Pons (tissue), 1 donor: Measurements from ENCODE around the gene DUOX1.

Experiments
- DNase-seq: peaks from one replicate; pipeline ENCODE4 v3.0.0-alpha.2; 2016; ENCODE audit warnings: low spot score

The DUOX1 gene

DNA sequence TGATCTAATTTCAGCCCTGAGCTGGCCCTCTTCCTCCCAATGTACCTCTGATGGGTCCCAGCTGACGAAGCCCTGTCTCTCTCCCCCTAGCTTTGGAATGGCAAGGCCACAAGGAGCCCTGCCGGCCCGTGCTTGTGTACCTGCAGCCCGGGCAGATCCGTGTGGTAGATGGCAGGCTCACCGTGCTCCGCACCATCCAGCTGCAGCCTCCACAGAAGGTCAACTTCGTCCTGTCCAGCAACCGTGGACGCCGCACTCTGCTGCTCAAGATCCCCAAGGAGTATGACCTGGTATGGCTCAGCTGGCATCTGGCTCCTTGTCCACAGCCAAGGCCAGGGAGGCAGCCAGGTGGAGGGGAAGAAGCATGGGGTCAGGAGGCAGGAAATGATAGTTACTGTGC is 14.2 kb downstream of the DUOX1 start:
- no peak for DNase-seq

- DNase-seq = no peak
Measured at GRCh38 chr15:45144775-45145174, 15.0 kb downstream of the DUOX1 start.

GRCh38 chr15:45146405-45146804 is 16.6 kb downstream of the DUOX1 start:
- no peak for DNase-seq

DNA sequence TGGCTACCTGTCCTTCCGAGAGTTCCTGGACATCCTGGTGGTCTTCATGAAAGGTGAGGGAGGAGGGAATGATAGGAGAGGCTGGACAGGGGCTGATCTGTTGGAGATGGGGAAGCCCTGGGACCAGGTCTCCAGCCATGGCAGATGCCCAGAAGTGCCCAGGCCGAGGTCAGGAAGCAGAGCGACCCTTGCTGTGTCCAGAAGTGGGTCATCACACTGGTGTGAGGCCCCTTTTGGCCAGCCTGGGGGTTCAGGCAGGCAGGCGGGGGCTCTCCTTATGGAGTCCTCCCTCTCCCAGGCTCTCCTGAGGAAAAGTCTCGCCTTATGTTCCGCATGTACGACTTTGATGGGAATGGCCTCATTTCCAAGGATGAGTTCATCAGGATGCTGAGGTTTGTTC is 17.8 kb downstream of the DUOX1 start:
- DNase-seq = no peak

GRCh38 chr15:45148076-45149059 is 18.6 kb downstream of the DUOX1 start:
- DNase-seq = no peak

DNA sequence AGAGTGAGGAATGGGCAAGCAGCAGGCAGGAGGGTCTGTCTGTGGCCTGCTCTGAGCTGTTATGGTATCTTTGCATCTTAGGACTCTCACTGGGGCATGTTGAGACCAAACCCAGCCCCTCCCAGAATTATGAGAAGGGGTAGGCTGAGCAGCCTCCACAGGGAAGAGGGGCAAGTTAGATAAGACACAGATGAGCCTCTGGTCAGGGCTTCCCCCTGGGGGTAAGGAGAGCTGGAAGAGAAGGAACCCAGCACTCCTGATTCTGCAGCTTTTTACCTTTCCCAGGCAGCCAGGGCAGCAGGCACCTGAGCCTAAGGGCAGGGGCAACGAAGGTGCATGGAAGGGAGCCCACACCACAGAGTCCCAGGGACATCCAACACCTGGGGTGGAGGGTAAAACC is 19.3 kb downstream of the DUOX1 start:
- DNase-seq = no peak

DNA sequence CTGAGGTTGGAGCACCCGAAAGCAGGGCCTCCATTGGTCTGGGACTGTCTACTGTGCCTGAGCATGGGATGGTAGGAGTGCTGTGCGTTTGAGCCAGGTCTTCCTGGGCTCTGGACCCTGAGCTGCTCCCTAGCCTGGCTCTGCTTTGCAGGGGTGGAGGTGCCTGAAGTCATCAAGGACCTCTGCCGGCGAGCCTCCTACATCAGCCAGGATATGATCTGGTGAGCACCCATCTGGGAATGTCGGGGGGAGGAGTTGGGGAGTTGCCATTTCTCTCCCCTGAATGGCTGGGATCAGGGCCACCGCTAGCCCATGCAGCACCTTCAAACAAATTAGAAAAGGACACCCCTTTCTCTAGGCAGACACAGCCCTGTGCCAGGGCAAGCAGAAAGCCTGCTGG is 20.7 kb downstream of the DUOX1 start:
- DNase-seq = no peak

DNA sequence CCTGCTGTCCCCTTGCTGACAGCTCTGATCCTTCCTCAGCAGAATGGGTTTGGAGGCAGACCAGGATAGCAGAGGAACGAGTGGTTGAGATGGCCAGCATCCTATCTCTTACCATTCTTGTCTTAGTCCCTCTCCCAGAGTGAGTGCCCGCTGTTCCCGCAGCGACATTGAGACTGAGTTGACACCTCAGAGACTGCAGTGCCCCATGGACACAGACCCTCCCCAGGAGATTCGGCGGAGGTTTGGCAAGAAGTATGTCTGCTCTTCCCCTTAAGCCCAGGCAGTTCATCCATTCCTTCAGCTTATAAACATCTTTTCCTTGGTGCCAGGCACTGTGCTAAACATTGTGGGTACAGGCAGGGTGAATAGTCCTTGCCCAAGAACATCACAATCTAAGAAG is 21.2 kb downstream of the DUOX1 start:
- DNase-seq = no peak

DNA sequence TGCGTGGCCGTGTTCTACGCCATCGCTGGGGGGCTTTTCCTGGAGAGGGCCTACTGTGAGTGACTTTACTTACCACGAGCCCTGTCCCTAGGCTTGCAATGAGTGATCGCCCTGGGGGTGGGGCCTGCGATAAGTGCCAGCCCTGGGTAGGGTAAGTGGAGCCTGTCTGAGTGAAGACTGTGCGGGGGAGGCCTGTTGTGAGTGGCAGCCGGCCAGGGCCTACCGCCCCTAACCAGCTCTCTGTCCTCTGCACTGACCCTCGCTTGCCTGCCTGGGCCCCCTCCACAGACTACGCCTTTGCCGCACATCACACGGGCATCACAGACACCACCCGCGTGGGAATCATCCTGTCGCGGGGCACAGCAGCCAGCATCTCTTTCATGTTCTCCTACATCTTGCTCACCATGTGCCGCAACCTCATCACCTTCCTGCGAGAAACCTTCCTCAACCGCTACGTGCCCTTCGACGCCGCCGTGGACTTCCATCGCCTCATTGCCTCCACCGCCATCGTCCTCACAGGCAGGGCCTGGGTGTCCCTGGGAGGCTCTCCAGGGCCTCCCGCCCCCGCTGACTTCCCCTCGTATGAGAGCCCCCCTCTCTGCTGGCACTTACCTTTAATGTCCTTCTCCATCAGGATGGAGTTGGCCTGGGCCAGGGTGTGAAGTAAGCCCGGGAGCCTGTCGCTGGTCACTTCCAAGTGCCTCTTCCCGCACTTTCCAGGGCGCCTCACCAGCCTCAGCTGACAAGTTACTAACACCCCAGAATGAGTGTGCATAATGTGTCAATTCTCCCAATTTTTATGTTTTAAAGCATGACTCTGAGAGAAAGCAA is 22.4 kb downstream of the DUOX1 start:
- DNase-seq = no peak

- DNase-seq = no peak
Measured at GRCh38 chr15:45155739-45156138, 25.9 kb downstream of the DUOX1 start.

DNA sequence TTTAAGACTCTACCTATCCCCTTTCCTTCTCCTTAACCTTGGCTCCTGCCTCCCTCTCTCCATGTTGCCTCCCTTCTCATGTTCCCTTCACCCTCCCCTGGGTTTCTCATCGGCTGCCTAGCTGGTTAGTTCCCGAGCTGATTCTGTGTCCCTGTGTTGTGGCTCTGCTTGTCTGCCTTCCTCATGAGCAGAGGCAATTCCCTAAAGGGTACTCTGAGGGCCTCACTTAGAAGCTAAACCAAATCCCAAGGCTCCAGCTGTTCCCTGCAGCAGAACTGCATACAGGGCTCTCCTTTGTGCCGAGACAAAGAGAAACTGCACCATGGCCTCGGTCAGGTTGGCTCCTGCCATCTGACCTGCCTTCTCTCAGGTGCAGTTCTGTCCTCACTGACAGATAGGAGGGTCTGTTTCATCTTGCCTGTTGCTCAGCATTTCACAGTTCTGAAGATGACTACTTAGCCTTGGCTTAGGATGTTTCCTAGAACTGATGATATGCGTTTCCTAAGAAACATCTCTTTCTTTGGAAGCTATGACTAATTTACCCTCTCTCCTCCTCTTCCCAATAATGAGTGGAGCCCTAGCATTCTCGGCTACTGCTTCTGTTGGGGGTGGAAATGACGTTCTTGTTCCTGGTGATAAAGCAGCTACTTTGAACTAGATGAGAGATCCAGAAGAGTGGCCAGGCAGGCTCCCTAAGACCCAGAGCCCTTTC is 27.1 kb downstream of the DUOX1 start:
- no peak for DNase-seq

DNA sequence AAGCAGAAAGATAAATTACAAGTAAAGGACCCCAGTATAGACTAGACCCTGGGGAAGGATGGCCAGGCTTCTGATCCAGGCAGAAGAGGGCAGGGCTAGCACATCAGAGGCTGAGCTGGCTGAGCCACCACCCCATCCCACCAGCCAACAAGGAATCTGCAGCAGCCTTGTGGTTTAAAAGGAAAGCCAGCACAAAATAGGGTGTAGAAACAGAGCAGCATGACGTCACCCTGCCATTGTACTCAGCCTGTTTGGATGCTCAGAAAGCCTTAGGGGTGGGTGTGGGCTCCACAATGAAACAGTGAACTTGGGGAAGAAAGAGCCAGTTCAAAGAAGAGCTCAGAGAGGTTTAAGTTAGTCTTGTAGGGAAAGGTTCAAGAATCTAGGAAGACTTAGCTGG is 28.2 kb downstream of the DUOX1 start:
- DNase-seq = peak; percentile 89

- no peak for DNase-seq
Measured at GRCh38 chr15:45161666-45162065, 31.9 kb downstream of the DUOX1 start.

DNA sequence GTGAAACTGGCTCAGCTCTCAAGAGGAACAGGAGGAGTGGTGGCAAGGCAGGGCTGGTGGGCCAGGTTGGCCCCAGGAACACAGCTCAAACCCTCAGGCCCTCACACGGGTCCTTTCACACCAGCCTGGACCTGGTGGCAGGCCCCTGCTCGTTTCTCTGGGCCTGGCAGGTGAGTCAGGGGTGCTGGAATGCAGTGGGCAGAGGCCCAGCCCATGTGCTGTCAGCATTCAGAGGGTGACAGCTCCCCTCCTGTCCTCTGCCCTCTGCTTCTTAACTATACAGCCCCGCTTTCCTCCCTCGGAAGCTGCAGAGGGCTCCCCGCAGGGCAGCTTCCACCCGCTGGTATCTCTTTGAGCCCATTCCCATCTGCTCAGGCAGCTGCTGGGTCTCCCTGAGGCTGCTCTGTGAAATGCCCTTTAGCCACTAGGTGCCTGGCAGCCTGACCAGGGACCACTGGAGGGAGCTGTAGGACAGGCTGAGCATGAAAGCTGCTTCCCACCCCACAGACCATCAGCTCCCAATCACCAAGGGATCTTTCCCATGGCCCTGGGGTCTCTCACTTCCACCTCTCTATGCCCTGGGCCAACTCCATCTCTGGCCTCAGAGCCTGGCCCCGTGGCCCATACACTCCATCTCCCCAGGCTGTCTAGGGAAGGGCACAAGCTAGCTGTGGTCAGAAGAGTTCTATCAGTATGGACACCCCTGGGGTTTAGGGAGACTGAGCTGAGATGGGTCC is 33.1 kb downstream of the DUOX1 start:
- peak; percentile 87 for DNase-seq

GRCh38 chr15:45163508-45163856 is 33.7 kb downstream of the DUOX1 start:
- no peak for DNase-seq

GRCh38 chr15:45164914-45165313 is 35.1 kb downstream of the DUOX1 start:
- no peak for DNase-seq

- no peak for DNase-seq
Measured at GRCh38 chr15:45165536-45165935, 35.7 kb downstream of the DUOX1 start.

DNA sequence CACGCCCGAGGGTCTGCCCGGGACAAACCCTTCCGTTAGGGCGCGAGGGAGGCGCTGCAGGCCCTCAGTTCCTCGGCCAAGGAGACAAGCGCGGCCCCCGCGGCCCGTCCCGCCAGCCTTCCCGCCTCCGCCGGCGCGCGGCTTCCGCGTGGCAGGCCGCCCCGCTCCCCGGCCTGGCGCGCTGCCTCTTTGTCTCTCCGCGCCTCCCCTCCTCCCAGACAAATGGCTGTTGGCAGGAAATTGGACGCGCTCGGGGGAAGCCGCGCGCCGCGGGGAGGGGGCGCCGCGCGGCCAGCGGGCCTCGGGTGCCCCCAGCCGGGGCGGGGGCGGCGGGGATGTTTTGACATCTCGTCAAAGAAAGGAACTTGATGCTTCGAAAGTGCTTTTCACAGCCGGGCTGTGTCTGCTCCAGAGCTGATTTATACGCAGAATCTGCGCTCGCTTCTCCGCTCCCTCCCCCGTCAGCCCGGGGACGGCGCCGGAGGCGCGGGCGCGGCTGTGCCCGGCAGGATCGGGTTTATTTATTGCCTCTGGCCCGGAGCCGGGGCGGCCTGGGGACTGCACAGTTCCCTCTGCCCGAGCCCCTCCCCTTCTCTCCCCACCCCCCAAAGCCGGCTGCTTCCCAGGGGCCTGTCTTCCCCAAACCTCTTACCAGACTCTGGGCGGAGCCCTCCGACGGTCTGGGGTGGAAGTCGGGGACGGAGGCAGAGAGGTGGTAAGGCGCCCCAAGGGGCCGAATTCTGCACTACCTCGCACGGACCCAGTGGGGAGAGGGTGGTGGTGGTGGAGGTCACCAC is 37.2 kb downstream of the DUOX1 start:
- DNase-seq = peak; percentile 84

DNA sequence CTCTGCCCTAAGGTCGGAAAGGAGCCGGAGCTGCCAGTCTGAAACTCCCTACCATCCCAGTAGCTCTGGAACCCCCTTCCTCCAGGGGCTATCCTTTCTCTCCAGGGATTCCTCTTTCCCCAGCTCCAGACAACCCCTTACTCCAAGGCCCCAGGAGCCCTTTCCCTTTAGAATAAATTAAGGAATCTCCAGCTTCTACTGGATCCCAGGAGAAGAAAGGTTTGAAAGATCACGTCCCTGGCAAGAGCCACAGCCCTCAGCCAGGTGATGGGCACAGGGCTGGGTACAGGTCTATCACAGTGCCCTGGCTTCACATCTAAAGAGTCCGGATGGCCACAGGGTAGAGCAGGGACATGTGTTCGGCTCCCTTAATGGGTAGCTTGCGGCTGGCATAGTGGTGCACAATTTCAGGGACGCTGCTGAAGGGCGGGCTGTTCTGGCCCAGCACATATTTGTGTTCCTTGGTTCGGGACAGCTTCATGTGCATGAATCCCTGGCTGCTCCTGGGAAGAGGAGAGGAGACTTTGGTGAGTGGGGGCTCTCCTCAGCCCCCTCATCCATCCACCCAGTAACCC is 37.9 kb downstream of the DUOX1 start:
- no peak for DNase-seq

- DNase-seq = no peak
Measured at GRCh38 chr15:45168286-45168685, 38.5 kb downstream of the DUOX1 start.
